ENCODE data around the gene ALG12.

Gene ALG12

DNA sequence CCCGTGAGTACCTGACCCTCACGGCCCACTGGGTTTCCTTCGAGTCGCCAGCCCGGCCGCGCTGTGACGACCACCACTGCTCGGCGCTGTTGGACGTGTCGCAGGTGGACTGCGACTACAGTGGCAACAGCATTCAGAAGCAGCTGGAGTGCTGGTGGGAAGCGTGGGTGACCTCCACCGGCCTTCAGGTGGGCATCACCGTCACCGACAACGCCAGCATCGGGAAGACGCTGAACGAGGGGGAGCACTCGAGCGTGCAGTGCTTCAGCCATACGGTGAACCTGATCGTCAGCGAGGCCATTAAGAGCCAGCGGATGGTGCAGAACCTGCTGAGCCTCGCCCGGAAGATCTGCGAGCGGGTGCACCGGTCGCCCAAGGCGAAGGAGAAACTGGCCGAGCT lies 32.4 kb downstream of the ALG12 start:
- no peak for DNase-seq

DNA sequence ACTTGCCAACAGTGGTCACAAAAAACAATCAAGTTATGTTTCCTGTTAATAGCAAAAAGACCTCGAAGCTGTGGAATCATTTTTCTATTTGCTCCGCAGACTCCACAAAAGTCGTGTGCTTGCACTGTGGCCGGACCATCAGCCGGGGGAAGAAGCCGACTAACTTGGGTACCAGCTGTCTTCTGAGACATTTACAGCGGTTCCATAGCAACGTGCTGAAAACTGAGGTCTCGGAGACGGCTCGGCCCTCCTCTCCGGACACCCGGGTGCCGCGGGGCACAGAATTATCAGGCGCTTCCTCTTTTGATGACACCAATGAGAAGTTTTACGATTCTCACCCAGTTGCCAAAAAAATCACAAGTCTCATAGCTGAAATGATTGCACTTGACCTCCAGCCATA lies 33.0 kb downstream of the ALG12 start:
- DNase-seq, result no peak

DNA sequence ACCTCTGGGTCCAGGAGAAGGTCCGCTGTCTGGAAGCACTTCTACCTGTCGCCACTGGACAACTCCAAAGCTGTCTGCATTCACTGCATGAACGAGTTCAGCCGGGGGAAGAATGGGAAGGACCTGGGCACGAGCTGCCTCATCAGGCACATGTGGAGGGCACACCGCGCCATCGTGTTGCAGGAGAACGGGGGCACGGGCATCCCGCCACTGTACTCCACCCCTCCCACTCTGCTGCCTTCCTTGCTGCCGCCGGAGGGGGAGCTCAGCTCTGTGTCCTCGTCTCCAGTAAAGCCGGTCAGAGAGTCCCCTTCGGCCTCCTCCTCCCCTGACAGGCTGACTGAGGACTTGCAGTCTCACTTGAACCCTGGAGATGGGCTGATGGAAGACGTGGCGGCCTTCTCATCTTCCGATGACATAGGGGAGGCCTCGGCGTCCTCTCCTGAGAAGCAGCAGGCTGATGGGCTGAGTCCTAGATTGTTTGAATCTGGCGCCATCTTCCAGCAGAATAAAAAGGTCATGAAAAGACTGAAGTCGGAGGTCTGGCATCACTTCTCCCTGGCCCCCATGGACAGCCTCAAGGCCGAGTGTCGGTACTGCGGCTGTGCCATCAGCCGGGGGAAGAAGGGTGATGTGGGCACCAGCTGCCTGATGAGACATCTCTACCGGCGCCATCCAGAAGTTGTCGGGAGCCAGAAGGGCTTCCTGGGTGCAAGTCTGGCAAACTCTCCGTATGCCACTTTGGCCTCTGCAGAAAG lies 33.6 kb downstream of the ALG12 start:
- no peak for DNase-seq

DNA sequence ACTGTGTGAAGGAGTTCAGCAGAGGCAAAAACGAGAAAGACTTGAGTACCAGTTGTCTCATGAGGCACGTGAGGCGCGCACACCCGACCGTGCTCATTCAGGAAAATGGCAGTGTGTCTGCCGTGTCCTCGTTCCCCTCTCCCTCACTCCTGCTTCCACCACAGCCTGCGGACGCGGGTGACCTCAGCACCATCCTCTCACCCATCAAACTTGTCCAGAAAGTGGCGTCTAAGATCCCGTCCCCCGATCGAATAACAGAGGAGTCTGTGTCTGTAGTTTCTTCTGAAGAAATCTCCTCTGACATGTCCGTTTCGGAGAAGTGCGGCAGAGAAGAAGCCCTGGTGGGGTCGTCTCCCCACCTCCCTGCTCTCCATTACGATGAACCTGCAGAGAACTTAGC lies 34.2 kb downstream of the ALG12 start:
- DNase-seq, result no peak

DNA sequence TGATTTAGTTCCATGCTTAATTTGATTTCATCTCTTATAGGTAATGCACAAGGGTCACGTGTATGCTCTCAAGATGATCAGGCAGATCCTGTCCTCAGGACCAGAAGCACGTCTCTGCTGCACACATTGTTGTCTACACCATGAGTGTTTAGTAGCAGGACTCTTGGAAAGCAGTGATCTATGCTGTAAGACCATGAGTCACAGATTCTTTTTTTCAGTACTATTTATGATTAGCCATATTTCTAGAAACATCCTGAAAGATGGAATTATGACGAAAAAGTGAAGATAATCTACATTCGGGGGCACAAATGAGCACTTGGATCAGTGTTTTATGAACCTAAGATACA lies 35.0 kb downstream of the ALG12 start:
- no peak for DNase-seq

DNA sequence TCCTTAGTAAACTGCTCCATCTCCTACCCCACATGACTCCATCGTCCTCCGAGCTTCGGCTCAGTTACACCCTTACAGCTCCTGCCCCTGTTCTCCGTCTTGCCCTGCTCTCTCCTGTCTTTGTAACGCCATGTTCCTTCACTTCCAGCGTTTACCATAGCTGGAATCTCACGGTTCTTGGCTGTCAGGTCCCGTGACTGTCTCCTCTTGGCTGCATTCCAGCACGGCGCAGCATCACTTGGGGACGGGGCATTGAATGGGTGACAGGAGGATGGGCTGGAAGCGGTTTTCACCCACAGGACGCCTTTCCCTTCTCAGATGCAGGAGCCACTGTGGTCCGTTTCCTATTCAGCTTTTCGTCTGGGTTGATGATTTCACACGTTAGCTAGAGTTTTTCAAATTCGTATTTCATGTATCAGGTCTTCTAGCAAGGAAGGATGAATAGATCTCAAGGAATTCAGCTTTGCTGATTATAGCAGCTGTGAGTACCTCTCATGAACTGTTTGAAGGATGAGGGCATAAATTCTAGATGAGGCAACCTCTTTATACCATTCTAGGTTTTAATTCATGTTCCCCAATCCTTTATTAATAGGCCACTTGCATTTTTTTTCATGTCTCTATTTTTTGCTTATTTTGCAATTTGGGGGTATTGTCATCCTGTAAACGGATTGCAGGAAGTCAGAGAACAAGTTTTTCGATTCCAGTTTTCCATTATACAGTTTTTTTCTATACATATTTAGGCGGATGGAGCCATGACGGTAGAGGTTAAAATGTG lies 35.5 kb downstream of the ALG12 start:
- DNase-seq, result no peak

DNA sequence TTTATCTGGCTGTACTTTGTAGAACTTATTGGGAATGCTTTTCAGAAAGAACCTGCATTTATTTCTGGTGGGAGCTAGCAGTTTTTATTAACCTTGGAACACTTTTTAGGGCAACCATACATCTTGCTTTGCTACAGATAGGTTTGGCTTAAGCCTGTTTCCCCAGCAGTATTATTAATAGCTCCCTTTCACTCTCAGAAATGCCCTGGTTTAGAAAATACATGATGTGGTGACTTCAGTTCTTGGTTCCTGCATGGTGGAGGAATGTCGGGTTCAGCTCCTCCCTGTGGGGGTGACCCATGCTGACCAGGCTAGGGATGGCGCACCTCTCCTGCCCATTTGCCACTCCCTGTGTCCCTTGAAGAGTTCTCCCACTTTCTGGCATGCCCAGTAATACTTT lies 36.4 kb downstream of the ALG12 start:
- DNase-seq, result no peak

DNA sequence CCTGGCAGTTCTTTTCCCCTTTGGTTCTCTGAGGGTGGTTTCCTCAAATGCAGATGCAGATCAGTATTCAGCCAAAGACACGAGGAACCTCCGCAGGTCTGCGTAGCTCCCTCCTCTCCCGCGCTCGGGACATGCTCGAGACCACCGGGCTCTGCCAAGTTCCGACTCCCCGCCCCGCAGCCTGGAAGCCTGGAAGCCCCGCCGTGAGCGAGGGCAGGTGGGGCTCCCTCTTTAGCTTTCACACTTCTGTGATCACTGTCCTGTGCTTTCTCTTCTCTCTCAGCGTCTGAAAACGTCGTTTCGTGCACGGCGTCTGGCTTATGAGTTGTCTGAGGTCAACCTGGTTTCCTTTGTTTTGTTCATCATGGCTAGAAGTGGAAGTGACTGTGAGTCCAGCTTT lies 38.0 kb downstream of the ALG12 start:
- DNase-seq, result peak; percentile 32 to 40

DNA sequence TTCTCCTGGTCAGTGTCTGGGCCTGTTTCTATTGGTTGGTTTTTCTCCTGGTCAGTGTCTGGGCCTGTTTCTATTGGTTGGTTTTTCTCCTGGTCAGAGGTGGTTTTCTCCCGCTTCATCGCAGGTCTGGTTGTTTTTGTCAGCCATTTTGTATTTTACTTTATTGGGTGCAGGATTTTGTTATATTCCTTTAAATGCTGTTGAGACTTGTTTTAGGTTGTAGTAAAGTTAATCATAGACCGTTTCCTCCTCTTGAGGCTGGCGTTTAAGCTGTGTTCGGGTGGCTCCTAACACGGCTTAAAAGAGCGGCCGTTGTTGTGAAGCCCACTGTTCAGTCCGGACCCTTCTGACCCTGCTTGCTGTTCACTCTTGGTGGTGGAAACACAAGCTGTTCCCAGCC lies 38.4 kb downstream of the ALG12 start:
- DNase-seq, result no peak

DNA sequence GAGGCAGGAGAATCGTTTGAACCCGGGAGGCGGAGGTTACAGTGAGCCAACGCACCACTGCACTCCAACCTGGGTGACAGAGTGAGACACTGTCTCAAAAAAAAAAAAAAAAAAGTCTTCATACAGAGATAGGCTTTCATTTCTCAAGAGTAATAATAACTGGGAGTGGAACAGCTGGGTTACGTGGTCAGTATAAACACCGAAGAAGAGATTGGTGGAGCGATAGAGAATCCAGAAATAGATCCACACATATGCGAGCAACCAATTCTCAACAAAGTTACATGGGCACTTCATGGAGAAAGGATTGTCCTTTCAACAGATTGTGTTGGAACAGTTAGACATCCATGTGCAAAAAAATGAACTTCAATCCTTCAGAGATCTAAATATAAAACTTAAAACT lies 40.0 kb downstream of the ALG12 start:
- DNase-seq, result no peak

DNA sequence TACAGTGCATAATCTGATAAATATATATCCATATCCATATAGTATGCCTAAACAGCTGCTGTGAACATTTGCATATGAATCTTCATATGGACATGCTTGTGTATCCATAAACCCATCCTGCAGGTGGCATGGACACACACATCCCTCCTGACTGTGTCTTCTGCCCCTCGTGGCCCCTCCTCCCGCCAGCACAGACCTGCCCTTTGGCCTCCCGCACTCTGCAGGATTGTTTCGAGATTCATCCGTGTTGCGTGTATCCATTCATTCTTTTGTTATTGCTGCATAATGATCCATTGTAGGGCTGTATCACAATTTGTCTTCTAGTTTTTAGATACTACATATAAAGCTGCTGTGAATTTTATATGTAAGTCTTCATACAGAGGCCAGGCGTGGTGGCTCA lies 40.6 kb downstream of the ALG12 start:
- DNase-seq, result no peak

DNA sequence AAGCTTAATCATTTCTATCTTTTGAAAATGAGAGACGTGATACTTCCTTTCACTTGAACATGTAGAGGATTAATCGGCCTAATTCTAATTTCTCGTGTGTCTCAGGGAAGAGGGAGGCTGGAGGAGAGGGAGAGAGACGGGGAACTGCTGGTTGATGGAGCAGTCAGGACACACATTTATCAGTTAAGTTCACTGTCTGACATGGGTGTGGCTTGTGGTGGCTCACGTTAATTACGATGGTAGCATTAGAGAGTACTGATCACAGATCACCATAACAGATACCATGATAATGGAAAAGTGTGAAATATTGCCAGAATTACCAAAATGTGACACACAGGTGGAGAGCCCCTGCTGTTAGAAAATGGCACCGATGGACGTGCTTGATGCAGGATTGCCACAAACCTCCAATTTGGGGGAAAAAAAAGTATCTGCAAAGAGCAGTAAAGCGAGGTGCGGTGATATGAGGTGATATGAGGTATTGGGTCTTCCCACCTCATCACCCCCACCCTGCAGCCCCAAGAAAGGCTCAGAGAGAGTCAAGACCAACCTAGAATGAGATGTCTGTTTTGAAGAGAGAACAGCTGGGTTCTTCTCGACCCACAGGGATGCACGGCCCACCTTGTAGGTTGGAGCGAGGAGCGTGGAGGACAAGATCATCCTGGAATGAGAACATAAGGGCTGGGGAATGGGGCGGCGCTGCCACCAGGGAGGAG lies 44.9 kb downstream of the ALG12 start:
- no peak for DNase-seq

DNA sequence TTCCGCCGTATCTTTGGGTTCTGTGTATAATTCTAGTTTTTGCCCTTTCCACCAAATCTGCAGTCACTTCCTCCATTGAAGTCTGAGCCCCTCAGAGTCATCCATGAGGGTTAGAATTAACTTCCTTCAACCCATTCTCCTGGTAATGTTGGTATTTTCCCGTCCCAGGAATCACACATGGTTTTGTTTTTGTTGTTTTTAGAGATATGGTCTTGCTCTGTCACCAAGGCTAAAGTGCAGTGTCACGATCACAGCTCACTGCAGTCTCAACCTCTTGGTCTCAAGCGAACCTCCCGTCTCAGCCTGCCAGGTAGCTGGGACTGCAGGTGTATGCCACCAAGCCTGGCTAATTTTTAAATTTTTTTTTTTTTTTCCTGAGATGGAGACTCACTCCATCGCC lies 45.9 kb downstream of the ALG12 start:
- DNase-seq, result no peak

DNA sequence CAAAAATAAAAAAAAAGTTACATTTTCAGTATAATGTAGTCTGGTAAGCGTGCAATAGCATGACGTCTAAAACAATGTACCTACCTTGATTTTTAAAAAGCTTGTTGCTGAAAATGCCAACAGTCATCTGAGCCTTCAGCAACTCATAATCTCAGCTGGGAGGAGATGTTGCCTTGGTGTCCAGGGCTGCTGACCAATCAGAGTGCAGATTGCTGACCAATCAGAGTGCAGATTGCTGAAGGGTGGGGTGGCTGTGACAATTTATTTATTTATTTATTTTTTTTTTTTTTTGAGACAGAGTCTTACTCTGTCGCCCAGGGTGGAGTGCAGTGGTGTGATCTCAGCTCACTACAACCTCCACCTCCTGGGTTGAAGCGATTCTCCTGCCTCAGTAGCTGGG lies 46.8 kb downstream of the ALG12 start:
- DNase-seq, result no peak

DNA sequence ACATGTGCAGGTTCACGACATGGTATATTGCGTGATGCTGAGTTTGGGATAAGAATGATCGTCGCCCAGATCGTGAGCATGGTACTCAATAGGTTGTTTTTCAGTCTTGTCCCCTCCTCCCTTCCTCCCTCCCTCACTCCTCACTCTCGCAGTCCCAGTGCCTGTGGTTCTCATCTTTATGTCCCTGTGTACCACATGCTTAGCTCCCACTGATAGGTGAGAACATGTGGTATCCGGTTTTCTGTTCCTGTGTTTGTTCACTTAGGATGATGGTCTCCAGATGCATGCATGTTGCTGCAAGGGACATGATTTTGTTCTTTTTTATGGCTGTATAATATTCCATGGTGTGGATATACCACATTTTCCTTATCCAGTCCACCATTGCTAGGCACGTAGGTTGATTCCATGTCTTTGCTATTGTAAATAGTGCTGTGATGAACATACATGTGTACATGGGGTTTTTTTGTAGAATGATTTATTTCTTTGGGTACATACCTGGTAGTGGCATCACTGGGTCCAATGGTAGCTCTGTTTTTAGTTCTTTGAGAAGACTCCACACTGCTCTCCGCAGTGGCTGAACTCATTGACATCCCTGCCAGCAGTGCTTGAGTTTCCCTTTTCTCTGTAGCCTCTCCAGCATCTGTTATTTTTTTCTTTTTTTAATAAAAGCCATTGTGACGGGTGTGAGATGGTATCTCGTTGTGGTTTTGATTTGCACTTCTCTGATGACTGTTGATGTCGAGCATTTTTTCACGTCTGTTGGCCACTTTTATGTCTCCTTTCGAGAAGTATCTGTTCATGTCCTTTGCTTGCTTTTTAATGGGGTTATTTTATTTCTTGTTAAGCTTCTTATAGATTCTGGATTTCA lies 48.2 kb downstream of the ALG12 start:
- DNase-seq, result no peak

DNA sequence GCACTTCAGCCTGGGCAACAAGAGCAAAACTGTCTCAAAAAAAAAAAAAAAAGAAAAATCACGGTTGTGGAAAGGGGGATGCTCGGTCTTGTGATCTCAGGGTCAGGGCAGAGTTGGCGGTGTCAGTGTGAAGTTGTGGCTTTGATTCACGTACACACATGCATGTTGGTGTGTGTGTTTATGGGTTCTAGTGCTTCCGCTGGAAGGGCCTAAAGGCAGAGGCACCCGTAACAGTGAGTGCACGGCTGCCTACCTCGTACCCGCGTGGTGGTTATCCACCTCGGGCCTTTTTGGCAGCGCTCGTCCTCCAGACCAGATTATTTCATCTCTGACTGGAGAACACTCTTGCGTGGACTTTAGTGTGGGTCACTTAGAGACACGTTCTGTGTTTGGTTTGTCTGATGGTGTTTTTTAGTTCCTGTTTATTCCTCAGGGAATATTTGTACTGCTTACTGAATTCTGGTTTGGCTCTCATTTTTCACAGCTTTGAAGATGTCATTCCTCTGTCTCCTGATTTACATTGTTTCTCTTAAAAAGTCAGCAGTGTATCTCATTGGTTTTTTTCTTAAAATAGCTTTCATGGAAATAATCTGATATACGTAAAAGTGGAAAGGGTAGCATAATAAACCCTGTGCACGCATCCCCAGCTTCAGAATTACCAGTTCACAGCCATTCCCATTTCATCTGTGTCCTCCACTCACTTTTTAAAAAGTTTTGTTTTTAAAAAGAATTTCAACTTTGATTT lies 49.0 kb downstream of the ALG12 start:
- DNase-seq, result no peak

DNA sequence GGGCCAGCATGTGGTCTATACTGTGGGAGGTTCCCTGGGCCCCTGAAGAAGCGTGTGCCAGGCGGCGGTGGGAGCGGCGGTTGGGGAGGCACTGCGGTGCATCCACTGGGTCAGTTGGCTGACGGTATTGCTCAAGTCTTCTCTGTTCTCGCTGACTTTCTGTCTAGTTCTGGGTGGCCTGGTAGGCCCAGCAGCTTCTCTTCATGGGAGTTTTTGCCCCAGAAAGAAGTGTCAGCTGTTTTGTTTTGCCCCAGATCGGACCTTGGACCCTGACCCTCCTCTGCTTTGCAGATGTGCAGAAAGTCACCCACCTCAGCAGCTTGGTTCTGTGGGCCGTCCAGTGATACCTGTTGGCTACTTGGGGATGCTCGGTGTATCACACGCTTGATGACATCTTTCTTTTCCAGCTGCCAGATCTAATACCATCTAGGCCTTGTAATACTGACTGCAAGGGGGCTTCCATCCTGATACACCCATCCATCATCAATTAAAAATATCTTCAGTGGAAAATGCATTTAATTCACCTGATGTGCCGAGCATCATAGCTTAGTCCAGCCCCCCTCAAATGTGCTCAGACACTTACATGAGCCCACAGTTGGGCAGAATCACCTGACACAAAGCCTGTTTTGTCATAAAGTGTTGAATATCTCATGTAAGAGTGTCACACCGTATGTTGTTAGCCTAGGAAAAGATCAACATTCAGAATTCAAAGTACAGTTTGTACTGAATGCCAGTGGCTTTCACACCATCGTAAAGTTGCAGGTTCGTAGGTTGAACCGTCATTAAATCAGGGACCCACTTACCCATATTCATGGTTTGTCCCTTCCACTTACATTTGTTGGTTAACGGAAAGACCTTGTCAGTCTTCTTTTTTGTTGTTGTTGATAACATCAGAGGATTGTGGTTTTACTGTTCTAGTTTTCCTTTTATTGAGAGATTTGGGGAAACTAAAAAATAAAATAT lies 50.7 kb downstream of the ALG12 start:
- DNase-seq, result no peak

DNA sequence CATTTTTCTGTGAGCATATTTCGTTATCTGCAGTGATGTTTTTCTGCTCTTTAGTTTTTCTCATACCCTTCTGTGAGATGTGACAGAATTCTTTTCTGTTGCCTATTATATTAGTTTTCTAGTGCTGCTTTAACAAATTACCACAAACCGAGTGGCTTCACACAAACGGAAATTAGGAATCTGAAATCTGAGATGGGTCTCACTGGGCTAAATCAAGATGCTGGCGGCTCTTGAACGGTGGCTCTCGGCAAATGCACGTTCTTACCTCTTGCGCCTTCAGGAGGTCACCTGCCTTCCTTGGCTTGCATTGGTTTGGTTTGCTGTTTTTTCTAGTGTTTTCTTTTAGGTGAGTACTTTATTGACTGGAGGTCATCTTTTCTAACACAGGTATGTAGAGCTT lies 51.6 kb downstream of the ALG12 start:
- no peak for DNase-seq

DNA sequence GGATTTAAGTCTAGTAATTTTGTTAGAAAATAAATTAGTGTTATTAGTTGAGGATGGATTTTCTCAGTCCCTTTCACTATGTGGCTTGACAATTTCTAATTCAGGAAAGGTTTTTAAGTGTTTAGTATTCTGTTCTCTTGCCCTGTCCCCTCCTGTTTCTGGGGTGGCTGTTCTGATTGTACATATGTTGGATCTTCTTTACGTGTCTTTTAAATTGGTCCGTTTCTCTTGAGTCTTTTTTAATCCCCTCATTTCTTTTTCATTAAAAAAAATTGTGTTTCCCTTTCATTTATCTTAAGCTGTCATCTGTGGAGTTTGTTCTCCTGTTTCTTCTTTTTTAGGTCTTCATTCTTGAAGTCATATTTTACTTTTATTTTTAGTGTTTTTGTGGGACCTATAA lies 52.1 kb downstream of the ALG12 start:
- DNase-seq, result no peak

DNA sequence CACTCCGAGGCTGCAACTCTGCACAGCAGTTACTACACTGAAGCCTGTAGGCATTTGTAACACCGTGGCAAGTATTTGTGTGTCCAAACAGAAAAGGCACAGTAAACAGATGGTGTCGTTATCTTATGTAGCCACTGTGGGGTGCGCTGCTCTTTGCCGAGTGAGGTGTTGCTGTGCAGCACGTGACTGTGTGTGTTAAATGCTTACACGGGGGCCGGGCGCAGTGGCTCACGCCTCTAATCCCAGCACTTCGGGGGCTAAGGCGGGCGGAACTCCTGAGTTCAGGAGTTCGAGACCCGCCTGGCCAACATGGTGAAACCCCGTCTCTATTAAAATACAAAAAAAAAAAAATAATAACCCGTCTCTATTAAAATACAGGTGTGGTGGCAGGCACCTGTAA lies 53.1 kb downstream of the ALG12 start:
- no peak for DNase-seq

DNA sequence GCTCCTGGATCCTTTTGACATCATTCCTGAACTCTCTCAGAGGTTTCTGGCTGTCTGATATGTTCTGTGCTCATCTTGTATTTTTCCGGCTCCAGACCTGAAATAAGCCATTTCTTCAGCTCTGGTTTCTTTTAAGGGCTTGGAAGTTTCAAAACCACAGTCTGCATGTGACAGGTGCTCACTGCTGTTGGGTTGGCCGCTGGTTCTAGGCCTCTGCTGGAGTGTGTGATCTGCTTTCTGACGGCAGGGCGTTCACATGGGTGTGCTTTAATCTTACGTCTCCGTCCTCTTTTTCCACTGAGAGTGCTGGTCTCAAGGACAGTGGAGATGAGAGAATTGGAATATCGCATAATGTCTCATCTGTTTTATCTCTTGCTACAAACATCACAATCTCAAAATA lies 54.3 kb downstream of the ALG12 start:
- no peak for DNase-seq
